NCI-H1105 treated with DMSO at 0.1 percent for 48 hours (cell line): ENCODE measurements around the gene G3BP2.
"Not testable (repeated sequence)": the region's sequence is repeated elsewhere in the genome, so short reads cannot be mapped to it uniquely, and the experiment has no call there.

Source experiments
- DNase-seq: peaks from one replicate; lab custom pipeline; 2025; lab: John Stamatoyannopoulos, UW

Gene G3BP2

DNA sequence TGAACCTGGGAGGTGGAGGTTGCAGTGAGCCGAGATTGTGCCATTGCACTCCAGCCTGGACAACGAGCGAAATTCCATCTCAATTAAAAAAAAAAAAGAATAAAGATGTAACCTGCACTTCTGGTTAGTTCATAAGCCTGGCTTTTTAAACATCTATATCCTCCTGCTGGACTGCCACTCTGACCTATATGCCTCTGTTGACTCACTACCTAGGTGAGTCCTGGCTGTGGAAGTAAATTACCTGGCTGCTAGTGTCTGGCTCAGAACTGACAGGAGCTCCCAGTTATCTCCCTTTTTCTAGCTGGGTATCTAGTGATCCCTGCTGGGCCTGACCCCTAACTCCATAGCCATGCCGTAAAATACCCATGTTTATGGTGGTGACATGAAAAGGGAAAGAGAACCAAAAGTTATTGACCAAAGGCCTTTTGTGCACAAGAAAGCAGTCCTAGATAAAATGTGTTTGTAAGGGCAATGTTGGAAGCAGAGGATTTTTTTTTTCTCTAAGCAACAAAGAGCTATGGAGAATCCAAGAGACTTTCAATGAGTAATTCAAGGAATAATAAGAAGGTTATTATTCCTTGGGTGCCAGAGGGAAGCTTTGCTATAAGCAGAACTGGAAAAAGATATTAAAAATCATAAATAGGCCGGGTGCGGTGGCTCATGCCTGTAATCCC lies 10.4 kb upstream of the G3BP2 start:
- no peak for DNase-seq

DNA sequence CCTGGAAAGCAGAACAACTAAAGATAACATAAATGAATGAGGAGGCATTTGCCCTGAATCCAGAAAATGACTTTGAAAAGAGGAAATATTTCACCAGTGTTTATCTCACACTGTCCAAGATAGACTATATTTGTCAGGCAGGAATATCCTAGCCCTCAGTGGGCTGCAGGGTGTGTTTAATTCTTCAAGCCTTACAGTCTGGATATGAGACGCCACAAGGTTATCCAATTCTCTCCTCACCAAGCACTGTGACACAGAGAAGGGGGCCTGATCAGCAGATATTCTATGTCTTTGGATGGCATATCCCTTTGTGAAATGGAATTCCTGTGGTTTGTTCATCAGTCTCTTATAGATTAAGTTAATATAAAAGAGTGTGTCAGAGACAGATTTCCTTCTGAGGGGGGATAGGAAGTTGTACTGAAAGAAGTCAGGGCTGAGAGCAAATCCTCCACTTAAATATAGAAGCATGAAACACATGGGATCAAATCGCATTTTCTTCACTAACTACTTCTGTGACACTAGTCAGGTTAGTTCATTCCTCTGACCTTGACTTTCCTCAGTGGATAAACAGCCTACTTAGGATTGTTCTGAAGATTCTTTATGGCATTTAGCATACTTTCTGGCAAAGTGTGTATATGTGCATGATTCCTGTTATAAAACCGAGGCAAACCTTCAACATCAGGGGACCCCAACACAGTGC lies 6.8 kb upstream of the G3BP2 start:
- DNase-seq, result no peak

DNA sequence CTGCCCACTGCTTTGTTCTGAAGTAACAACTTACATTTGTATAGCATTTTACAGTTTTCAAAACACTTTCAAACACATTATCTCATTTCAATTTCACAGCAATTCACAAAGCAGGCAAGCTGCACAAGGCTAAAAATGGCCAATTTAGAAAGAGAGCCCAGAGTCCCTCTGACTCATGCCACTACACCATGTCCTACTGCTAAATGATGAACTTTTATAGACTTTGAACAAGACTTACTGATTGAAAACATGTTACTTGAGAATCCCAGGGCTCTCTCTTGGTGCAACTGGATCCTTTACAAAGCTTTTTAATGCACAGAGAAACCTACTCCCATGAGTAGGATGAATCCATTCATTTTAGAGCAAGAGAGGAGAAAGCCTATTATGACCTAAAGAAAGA lies 5.8 kb upstream of the G3BP2 start:
- no peak for DNase-seq

DNA sequence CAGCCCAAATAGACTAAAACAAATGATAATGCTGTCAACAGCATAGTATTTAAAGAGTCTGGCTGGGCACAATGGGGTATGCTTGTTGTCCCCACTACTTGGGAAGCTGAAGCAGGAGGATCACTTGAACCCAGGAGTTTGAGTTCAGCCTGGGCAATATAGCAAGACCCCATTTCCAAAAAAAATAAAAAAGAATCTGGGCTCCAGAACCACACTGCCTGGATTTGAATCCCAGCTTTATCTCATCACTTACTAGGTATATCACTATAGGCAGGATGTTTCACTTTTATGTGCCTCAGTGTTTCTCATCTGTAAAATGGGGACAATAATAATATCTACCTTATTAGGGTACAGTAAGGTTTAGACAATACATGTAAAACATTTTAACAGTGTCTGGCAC lies 5.3 kb upstream of the G3BP2 start:
- no peak for DNase-seq

DNA sequence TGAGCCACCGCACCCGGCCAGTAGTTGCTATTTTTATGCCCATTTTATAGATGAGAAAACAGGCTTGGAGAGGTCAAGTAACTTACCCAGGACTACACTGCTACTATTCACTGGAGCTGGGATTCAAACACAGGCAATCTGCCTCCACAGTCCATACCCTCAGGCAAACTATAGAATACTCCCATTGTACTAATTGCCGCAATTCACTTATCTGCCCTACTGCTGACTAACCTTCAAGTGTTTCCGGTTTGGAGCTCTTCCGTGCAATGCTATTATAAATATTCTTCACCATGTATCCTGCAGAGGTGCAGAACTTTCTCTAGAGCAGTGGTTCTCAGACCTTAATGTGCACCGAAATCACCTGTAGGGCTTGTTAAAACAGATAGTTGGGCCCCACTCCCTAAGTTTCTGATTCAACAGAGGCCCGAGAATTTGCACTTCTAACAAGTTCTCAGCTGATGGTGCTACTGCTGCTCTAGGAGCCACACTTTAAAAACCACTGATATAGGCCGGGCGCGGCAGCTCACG lies 1.9 kb upstream of the G3BP2 start:
- DNase-seq, result no peak

DNA sequence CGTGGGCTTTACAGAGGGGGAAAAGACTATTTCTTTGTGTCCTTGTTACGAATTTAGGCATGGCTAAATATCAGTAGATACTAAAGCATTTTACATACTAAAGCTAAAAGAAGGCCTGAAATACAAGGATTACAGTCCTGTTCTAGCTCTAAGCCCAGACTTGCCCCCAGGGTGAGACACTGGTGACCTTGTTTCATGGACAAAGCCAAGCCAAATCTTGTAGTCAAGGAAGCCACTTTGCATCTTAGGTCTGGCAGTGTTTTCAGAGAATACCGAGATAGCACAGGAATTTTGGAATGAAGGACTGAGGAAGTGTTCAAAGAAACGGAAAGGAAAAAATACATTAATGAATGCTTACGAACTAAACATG lies 733 bp upstream of the G3BP2 start:
- no peak for DNase-seq

DNA sequence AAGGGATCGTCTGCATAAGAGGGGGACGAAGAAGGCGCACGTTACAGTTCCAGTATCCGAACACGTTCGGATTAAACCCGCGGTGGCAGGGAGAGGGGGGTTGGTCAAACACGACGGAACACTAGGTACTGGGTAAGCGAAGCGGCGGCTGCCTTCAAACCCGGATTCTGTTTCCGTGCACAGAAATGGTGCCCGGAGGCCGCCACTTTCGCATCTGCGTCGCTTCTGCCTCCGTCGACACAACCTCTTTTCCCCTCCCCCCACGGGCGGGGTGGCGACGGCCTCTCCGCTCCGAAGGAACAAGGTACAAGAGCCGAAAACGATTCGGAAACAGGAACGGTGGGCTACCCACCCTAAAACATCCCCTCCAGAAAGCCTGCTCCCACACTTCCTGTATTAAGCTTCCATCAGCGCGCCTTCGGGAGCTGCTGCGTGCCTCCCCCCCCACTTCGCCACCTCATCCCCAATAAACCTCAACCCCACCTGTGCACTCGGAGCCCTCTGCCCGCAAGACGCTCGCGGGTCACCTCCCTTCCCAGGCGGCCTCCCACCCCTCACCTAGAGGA lies 667 bp downstream of the G3BP2 start:
- DNase-seq, result peak; percentile 24

DNA sequence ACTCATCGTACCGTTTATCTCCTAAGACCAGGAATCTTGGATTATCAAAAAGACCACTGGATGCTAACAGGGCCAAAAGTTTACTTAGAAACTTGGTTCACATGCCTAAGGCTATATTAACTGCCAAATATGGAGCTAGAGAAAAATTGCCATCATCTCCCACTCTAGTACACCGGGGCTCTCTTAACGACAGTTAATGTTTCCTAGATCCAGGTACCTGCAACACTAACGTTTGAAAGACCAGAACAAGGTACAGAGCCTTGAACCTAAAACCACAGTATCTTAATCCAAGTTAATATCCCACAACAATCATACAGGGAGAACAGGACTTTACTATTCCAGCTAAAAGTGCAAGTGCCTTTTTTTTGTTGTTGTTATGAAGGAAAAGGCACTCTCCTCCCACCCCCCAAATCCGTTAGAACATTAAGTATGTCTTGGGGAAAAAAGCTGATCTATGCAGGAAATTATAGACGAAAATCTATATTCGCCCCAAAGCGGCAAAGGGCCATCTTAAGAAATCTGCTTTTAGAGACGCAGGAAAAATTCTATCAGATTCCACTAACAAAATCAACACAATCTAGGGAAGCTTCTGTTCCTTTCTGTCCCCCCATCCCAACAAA lies 1.3 kb downstream of the G3BP2 start:
- no peak for DNase-seq

DNA sequence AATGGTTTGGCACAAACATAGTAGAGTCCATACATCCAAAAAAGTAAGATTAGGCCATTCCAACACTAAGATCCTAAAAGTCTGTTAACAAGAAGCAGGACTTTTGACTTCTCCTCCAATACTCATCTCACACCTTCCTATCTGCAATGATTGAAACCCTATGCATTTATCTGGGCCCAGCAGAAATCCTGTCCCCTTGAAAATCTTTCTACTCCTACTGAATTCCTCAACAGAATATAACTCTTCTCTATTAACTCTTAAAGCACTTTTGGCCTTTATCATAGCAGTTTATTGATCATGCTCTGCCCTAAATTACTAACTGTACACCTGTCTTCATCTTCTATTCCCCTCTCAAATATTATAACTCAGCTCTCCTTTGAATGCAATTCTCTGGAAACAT lies 4.6 kb downstream of the G3BP2 start:
- no peak for DNase-seq

DNA sequence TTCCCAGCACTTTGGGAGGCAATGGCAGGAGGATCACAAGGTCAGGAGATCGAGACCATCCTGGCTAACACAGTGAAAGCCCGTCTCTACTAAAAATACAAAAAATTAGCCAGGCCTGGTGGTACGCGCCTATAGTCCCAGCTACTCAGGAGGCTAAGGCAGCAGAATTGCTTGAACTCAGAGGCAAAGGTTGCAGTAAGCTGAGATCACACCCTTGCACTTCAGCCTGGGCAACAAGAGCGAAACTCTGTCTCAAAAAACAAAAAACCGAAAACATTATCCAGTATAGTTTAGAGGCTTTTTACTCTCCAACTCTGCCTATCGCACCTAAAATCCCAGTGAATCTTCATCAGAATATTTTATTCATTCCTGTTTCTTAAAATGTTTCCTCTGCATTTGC lies 5.6 kb downstream of the G3BP2 start:
- DNase-seq, result not testable (repeated sequence)

DNA sequence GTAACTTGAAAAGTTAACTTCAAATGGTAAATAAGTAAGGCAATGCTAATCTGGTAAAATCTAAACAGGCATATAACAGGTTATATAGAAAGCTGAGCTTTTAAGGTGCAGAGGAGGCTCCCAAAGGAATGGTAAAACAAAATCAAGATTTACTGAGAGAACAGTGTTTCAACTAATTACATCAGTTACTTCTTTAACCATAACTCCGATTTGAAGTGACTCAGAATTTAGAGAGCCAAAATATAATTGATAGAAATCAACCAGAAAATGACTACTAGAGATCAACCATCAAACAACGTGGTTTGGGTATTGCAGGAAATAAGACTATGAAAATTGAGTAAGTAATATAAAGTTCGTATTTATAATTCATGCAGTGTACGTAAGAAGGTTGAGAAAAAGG lies 6.9 kb downstream of the G3BP2 start:
- DNase-seq, result no peak

DNA sequence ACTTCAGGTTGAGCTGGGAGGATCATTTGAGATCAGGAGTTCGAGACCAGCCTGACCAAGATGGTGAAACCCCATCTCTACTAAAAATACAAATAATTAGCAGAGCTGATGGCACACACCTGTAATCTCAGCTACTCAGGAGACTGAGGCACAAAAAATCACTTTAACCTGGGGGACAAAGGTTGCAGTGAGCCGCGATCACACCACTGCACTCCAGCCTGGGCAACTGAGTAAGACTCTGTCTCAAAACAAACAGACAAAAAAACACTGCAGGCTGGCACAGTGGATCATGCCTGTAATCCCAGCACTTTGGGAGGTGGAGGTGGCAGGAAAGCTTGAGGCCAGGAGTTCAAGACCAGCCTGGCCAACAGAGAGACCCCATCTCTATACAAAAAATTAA lies 8.6 kb downstream of the G3BP2 start:
- DNase-seq, result not testable (repeated sequence)

DNA sequence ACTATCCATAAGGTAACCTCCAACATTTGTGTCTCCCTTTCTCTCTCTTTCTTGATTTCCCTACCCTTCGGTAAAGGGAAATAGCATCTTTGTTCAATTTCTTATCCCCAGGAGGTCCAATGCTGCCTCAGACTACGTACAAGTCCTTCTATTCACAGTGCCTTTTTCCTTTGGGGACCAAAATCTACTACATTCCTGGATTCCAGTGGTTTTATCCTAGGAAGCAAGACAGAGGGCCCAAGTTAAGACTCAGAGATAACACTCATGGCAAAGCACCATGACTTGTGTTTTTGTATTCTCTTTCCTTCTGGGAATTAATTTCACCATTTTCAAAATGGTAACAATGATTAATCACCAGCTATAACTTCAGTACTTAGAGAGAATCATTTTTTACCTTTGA lies 10.6 kb downstream of the G3BP2 start:
- no peak for DNase-seq

DNA sequence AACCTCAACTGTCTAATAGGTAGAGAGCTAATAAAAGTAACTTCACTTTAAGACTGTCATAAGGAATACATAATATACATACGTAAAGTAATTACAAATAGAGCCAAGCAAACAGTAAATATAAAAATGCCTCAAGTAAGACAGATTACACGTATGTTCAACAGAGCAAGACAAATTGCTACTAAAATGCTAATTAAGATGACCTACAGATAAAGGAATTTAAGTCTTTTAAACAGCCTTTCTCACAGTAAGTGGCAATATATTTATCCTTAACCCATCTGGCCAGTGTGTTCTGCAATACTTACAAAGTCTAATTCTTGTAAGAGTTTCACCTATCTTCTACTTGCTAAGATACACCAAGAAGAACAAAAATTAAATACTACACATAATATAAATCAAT lies 12.7 kb downstream of the G3BP2 start:
- no peak for DNase-seq

DNA sequence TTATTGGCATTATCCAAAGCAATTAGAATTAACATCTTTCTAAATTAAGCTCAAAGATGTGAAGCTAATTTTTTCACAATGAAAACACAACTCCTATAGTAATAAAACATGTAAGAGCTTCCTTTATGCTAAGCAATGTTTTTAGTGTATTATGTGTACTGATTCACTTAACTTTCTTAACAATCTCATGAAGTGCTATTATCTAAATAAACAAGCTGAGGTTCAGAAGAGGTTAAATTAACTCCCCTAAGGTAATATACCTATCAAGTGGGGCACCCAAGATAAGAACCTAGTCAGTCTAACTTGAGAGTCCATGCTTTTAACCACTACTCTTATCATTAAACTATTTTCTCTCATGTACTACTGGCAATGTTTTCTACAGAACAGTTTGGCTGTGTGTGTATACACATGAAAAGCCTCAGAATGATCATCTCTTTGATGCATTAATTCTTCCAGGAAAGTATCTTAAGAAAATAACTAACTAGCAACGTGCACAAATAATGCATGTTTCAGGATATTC lies 13.6 kb downstream of the G3BP2 start:
- DNase-seq, result no peak

DNA sequence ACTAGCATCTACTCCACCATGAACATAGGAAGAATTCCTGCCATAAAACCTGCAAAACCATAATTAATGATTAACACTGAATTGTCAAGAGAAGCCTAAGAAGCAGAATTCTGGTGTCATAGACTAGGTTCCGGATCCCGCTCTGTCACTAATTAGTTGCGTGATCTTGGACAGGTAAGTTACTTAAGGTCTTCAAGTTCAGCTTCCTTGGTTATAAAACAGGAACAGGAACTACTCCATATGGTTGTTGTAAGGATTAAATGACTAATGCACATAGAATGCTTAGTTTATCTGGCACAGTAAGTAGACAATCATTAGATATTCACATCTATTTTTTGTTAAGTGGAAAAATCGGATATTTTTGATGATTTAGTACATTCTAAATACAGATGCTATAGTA lies 14.3 kb downstream of the G3BP2 start:
- no peak for DNase-seq

DNA sequence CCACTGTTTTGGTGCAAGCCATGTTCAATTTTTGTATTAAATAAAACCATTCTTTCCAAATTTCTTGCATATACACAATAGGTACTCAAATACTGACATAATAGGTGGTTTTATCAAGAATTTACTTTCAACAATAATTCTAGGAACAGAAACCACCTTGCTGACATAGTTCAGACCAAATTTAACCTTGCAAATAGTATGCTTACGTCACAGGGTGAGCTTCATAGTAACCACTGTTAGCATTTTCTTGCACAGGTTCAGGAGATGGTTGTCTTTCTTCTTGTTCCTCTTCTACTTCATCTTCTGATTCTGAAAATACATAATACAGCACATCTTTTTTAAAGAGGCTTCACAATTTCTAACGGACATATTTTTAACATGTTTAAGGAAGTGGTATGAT lies 17.6 kb downstream of the G3BP2 start:
- no peak for DNase-seq

DNA sequence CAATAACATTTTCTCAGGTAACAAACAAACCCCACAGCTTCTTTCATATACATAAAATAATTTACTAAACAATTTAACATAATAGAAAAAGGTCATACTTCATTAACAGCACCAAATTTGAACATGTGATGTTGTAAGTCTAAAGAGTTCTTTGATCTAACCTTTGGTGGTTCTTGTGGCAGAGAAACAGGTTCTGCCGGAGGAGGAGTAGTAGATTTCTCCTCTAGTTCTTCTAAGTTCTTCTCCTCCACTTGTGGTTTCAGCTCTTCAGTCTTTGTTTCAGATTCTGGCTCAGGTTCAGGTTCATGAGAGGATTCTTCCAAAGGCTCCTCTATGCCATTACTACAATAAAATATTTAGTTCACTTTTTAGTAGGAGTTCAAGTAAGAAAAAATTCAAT lies 18.3 kb downstream of the G3BP2 start:
- no peak for DNase-seq

DNA sequence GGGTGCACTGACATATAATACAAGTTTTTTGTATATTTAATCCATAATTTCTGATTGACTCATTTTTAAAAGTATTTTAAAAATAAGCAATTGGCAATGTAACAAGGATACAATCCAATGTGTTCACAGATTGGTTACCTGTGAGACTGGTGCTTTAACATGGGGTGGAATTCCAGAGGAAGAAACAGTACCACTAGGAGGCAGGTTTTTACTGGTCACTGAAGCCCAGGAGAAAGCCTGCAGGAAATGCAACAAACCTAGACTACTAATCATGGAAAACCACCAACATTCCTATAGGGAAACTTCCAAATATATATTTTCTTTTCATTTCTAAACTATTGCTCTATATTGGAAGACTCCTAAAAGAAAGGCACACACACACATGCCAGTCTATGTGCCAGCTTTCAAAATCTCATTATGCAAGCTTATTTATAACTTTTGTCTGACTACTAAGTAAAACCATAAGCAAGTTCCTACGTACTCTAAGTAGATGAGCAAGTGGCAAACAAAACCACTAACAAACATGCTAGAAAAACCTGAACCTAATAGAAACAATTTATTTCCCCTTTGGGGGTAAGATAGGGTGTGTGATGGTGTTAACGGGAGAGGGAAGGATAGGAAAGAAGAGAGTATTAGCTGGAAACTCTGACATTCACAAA lies 19.2 kb downstream of the G3BP2 start:
- DNase-seq, result no peak

DNA sequence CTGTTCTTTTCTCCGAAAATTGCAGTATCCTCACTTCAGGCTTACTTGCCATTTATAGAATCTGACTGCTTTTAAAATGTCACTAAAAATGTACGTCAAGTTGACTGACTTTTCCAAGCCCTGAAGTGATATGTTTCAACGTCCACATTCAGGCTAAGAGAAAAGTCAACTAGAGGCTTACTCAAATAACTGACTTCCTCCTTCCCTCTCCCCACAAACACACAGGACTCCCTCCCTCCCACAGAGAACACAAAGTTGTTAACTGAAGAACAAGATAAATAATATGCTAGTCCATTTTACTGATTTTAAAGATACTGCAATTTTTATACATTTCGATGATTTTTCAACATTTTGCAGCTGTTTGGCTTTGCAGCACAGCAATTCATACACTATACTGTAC lies 29.1 kb downstream of the G3BP2 start:
- DNase-seq, result no peak

DNA sequence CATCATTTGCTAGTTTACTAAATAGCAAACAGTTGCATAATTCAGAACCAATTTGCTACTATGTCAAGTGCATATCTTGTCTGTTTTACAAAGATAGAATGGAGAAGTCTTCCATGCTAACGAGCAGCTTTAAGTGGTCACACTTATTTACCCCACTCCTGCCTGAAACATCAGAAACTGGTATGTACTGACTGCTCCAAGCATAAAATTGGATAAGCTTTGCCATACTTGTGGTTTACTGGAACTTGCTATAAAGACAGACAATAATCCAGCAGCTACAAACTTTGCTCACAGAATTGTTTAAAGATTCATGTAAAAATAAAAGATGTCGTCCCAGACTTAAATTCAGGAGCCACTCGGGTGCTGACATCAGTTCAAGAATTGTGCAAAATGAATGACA lies 29.6 kb downstream of the G3BP2 start:
- DNase-seq, result no peak

DNA sequence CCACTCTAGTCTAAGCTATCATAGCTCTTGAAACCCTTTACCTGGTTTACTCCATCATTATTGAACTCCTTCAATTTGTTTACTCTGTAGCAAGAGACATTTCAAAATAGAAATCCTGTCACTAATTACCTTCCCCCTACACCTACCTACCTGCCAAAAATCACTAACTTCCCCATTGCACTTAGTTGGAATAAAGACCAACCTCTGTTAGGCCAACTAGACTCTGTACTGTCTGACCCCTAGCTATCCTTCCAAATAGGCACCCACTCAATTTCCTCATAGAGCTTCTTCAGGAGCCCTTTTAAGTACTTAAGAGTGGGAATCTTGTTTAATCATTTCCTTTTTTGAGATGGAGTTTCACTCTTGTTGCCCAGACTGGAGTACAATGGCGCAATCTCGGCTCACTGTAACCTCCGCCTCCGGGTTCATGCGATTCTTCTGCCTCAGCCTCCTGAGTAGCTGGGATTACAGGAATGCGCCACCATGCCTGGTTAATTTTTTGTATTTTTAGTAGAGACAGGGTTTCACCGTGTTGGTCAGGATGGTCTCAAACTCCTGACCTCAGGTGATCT lies 34.0 kb downstream of the G3BP2 start:
- DNase-seq, result no peak
